Suppressor macrophage (primary cell): Measurements from ENCODE around the gene OPCML.

Experiments used
- DNase-seq, 4 experiments: peaks; one replicate each; pipeline ENCODE4 v3.0.0-alpha.2; 2020 to 2022

OPCML gene

DNA sequence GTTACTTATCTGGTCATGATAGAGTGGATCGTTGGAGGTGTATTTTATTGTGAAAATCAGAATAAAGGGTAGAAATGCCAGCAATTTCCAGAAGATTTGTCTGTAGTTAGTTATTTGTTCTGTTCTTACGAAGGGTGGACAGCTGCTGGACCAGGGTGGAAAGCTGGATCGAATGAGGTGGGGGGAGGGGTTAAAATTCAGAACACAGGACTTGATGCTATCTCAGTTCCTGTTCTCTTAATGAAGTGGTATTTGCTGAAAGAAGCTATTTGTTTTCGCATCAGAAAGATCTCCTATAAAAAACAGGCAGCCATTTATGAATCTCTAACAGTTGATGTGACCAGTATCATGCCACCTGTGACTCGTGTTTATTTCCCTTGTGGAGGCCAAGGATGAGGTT, 556.2 kb downstream of the OPCML start:
- no peak for DNase-seq

DNA sequence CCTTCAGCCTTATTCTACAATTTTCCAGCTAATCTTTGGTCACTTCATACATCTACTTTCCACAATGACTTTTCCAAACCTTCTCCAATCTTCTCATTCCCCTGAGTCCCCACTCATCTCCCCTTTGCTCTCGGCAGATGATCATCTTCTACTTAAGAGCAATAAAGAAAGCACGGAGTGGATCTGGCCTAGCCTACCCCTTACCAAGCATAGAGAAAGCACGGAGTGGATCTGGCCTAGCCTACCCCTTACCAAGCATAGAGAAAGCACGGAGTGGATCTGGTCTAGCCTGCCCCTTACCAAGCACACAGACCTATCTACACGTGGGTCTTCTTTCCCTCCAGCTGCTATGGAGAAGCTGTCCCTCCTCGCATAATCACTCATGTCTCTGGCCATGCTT, 558.6 kb downstream of the OPCML start:
- DNase-seq = no peak

DNA sequence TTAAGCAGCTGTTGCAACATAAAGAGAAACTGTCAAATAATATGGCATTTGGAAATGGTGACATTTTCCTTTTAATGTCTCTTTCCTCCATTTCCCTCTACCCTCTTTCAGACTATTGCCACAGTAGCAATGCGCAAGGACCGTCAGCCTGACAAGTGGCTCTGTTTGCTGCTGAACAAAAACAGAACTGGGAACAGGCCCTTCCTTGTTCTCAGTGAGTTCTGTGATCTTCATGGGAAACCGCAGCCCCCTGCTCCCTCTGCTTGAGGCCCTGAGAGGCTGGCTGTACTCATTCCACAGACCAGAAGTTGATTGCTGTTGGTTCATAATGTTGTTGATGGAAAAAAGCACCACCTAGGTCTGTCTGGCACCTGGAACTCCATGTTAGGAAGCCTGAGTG, 559.7 kb downstream of the OPCML start:
- no peak for DNase-seq

DNA sequence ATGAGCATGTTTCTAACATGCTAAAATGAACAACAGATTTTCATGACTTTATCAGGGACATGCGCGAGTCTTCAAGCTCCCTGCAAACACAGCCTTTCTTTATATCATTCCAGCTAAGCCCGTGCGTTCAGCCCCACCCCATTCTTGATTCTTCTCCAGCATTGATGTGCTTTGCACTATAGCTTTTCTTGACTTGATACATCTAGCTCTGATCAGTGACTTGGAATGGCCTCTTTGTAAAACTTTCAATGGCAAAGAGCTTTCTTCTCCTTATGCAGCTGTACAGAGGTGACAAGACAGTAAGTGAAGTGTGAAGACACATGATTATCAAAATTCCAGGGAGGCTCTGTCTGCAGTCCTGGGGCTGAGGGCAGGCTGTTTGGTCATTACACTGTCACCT, 561.0 kb downstream of the OPCML start:
- DNase-seq = no peak

DNA sequence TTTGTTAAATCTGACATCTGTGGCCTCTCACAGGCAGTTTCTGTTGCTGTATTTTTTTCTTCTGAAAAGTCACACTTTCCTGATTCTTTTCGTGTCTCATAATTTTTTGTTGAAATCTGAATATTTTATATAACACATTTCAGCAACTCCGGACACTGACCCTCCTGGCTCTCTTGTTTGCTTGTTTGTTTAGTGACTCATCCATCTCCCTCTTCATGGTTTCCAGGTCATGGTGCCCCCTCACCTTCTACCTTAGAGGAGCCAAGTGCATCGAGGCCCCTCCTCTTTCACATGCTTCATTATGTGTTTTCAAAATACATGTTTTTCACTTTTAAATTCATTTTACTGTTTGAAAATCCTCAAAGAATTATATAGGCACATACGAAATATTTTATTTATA, 562.4 kb downstream of the OPCML start:
- no peak for DNase-seq

DNA sequence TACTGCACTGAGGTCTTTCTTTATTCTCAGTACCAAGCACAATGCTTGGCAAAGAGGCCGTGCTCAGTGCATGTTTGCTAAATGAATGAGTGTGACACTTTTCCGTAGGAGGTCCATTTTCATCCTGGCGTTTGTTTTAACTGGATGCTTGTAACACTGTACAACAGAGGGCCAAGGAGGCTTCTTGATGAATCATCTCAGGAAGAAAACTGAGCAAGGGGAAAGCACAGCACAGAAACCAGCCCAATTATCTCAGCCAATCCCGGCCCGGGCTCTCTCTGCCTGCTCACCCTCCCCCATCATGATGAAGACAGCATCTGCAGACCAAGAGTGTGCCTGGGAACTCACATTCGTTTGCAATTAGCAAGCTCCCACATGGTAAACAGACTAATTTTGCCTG, 570.3 kb downstream of the OPCML start:
- no peak for DNase-seq

DNA sequence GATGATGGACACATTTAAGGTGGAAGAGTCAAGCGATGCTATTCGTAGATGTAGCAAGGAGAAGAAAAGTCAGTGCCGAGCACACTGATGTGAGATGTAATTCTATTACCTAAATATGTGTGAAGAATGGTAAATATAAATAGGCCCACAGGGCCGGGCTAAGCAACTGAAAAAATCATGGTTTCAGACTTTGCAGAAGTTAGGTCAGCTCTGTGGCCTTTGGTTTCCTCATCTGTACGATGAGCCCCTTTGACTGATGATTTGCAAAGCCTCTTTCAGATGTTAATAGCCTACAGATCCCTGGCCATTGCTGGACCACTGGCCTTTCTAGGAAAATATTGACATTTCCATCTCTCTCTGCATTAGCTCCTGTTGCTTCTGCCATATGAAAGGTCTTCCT, 570.8 kb downstream of the OPCML start:
- DNase-seq = no peak

DNA sequence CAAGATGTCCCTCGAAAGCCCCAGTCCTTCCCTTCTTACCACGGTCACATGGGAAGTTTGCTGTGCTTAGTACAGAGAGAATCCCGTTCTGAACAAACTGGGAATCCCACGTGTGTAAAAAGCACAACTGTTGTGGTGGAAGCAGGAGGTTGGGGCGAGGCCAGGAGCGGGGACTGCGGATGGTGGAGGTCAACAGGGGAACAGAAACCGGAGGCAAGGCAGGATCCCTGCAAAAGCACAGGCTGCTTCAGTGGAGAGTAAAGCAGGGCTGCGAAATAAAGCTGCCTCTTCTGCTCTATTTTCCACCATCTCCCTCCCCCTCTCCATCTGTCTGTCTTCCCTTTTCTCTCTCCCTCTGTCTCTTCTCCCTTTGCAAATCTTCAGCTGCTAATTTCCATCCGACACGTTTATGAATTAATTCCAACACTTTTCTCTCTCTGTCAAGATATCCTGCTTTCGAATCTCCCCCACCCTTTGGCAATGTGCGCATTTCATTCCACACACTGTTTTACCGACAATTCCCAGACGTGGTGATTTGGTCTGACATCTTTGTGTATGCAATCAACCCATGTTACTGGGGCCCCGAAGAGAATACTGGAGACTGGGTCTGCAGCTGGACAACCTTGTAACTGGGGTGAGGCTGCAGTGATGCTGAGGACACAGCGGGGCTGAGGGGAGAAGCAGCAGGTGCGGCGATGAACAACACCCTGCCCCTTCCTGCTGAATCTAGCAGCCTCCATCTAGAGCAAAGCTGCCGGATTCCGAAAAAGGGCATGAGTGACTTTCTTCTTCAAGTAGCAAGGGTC, 571.8 kb downstream of the OPCML start:
- DNase-seq = no peak

DNA sequence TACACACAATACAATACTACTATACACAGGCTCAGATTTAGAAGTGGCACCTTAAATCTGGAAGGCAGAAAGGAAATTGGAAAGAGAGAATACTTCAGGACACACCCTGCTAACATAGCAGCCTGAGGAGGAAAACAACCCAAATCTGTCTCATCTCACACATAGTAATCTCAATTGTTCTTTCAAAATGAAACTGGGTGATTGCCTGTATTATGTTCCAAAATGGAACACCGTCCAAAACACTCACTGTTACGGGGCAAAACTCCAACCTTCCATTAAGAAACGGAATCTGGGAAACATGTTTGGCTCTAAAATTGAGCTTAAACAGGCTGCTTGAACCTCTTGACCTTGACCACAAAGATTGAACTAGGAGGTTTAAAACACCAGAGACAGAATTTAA, 572.6 kb downstream of the OPCML start:
- no peak for DNase-seq

DNA sequence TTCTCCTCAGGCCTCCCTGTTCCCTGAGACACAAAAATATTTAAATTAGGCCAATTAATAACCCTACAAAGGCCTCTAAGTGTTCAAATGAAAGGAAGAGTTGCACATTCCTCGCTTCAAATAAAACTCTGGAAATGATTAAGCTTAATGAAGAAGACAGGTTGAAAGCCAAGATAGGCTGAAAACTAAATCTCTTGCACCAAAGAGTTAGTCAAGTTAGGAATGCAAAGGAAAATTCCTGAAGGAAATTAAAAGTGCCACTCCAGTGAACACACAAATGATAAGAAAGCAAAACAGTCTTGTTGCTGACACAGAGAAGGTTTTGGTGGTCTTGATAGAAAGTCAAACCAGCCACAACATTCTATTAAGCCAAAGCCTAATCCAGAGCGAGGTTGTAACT, 574.4 kb downstream of the OPCML start:
- no peak for DNase-seq

DNA sequence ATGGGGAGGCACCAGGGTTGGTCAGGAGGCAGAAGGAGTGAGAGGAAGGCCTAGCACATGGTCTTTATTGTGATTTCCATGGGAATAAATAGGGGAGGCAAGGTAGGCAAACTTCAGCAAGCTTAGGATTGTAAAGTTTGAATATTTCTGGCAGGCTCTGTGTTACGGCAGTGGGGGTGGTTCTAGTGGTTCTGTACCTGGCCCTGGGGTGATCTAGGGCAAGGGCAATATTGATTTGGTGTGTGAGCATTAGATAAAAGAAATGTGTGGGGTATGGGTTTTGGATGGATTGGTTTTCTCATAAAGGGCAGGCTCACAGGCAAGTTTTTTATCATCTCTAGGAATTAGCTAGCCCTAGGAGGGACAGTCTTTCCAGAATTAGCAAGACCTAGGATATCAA, 584.0 kb downstream of the OPCML start:
- DNase-seq = no peak

DNA sequence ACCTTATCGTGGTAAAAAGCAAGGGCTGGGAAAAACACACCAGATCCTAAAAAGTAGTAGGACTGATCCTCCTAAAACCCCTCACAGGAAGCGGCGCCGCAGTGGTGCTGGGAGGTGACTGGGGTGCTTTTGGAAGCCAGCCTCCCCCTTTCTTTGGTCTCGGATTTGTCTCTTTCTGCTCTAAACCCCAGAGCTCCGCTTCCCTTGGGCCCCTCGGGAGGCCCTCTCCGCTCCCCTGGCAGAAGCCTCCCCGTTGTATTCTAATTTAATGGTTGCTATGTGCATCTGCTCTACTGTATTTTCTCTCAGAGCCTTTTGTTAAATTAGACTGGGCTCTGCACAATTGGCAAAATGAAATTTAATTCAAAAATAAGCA, 587.7 kb downstream of the OPCML start:
- DNase-seq = no peak

DNA sequence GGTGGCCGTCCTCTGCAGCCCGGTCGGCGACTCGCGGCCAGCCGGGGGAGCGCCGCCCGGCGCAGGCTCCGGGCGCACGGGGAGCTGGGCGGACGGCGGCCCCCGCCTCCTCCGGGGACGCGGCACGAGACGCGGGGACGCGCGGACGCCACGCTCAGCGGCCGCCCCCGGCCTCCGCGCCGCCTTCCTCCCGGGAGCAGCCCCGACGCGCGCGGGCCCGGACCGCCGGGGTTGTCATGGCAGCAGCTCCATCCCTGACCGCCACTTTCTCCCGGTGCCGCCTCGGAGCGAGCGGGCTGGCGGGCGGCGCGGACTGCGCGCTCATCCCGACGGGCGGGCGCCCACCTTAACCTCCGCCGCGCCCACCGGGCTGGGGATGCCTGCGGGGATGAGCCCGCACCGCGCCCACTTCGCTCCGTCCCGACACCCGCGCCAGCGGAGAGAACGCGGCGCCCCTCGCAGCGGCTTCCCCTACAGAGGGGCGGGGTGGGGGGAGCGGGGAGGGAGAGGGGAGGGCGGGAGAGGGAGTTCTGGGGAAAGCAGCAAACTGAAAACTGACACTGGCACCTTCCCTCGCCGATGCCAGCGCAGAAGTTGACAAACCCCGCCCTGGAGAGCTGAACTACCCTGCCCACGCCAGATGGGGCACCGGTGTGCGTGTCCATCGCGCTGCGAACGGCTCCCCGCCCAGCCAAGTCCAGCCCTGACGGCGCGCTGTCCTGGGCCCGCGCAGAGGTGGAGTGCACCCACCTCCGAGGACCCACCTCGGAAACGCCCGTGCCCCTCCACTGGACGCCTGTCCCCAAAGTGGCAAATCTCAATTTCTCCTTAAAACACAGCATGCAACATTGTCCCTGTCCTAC, 588.4 kb downstream of the OPCML start:
- DNase-seq = no peak

DNA sequence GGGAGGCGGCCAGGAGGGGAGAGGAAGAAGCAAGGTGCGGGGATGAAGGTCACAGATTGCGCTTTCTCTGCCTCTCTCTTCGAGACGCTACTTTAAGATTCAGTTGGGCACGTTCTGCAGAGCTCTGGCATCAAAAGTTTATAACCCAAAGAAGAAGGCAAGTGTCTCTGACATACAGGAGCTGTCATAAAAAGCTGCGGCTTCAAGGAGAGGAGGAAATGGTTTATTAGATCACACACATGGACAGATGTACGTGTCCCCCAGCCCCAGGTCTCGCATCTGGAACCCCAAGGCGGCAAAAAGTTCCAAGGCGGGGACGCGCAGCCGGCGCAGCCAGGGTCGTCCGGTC, 589.0 kb downstream of the OPCML start:
- no peak for DNase-seq

DNA sequence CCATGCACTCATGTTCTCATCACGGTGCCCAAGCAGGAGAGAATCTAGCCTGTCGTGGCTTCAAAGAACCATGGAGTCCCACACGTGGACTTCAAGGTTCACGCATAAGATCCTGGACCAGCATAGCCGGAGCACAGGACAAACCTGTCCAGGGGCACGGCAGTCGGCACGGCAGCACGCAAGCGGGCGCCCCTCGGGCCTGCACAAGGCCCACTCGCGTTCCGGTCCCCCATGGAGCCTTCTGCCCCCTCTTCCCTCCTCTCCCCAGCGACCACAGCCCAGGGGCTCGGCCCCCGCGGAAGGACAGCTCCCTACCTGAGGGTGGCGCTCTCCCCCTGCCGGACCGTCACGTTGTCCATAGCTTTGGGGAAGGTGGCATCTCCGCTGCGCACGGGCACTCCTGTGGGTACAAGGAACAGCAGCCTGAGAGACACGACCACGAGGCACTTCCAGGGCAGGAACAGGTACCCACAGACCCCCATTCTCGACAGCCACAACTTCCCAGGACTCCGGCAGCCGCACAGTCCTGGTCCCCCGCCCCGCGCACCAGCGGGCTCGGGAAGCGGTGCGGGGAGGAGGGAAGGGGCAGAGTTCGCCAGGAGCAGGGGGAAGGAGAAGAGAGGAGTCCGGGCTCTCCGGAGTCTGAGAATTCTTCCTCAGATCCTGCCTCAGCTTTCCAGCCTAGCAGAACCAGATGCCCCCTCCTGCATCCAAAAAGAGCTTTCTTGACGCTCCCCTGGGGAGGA, 589.5 kb downstream of the OPCML start:
- no peak for DNase-seq

DNA sequence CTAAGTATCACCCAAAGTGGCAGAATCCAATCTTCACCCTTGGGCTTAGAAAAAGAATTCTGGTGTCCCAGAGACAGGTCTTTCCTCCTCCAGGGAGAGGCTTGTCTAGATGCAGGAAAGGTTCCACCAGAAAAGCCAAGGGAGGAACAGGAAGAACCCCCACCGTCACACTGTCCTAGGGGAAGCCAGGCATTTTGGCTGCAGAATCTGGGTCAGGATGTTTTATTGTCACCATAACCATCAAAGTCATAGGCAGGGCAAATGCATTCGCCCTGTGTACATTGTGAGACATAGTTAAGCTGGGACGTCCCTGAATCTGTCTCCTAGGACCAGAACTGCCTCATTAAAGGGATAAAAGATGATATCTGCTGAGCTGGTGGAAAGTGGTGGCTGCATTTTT, 590.5 kb downstream of the OPCML start:
- no peak for DNase-seq

DNA sequence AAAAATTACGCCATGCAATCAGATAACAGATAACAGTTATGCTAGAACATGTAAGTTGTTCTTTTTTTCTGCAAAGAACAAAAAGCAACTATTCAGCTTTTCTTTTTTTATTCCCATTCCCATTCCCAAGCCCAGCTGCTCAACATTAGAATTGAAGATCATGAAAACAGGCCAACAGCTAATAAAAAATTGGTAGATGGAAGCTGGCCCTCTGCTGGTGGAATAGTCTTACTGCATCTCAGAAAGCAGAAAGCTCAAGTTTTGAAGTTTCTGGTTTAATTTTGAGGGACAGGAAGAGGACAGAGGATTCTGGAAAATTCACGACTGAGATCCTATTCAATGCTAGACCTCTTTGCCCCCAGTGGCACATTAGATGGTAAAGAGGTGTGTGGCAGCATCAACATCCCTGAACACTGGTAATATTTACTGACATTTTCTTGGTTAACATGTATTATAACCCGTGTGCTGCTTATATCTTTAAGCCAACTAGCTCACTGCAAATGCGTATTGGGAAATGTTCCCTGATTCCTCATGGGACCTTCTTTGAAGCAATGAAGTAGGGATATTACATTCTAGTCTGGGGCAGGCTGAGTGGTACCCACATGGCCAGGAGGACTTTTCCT, 591.2 kb downstream of the OPCML start:
- DNase-seq = peak; percentile 17 to 29 (median 21)

DNA sequence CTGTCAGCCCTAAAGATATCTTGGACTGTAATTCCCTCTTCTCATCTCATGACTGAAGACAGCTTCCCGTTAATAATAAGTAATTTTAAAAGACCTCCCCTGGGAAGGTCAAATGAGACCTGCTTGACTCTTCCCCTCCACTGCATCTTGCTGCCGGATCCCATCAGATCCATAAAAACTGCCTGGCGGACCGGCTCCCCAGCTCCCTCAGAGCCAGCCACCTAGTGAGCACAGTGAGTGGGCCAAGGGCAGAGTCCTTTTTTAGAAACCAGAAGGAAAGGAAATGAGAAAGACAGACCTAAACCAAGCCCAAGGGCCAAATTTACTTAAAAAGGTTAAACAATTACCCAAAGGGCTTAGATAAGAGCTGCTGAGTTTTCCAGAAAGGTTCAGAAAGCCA, 595.3 kb downstream of the OPCML start:
- no peak for DNase-seq

DNA sequence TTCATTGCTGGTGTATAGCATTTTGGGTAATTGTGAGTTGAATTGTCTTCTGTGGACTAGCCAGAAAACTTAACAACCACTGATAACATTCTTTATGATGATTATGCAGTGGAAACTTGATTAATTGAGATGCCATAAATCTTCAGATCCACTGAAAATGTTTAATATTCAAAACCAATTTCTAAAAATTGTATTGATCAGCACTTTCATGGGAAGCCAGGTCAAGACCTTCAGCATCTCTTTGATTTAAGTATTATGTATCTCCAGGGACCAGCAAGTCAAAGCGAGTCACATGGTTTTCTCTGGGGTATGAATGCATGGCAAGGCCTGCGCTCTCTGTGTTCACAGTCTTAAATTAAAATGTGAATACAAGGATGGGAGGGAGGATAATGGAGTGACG, 596.9 kb downstream of the OPCML start:
- no peak for DNase-seq

DNA sequence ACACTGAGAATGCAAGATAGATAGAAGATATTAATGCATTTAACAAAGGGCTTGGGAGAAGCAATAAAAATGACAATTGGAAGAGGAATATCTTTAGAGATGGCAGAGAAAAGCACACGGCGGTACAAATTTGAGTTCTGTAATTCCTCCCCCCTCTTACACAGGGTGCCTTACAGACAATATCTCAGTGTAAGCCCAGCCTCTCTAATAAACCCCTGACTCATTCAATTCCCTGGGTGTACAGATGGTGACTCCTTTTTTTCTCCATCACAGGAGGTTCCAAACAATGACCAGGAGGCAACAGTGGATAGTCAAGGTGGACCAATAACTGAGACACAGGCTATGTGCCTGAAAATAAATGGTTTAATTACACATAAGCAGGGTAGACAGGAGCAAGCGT, 598.6 kb downstream of the OPCML start:
- DNase-seq = no peak

DNA sequence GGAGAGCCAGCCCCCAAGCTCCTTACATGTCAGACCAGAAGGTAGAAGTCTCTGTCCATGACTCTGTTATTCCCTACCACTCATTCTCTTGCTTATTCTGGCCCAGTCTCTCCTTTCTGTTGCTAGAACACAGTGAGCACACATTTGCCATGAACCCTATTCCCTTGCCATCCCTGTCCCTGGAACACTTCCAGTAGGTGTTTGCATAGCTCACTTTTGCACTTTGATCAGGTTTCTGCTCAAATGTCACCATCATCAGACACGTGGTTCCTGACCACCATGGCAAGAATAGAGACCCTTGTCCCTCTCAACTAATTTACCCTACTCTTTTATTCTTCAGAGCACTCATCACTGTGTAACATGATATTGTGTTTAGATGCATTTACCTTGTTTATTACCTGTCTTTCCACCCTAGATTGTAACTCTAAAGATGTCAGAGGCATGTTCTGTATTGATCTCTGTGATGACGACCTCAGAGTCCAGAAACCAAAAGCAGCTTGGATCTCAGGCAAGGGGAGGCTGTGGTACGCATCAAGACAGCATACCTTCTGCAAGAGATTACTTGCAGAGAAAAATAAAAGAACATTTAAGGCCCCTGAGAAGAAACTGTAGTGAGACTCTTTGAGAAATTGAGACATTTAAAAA, 606.4 kb downstream of the OPCML start:
- no peak for DNase-seq

DNA sequence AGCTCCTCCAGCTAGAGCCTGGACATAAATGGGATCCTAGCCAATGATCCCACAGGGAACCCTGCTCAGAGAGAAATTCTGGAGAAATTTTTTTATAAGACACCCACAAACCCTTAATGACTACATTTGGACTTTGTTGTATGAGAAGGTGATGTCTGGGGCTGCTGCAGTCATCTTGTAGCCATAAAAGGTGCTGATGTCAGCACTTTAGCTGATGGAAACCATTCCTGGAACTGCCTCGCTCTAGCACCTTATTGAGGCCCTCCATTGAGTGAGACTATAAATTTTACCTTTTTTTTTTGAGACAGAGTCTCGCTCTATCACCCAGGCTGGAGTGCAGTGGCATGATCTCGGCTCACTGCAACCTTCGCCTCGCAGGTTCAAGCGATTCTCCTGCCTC, 610.7 kb downstream of the OPCML start:
- DNase-seq = no peak
